Testis (tissue), 2 donors: Measurements from ENCODE around the gene TTC7B.

Experiments used
- CTCF ChIP-seq, 3 experiments: fragments of 450-650 bp in 2 of 3; fragments of 200-600 bp in 1 of 3; sonication (generic) in 1 of 3; IDR thresholded peaks; one replicate each; pipeline ENCODE4 v1.5.1; 2016 to 2019; ENCODE audit warnings: antibody characterized with exemption in 3 of 3, mild to moderate bottlenecking in 2 of 3, moderate library complexity in 1 of 3
- POLR2A ChIP-seq: fragments of 450-650 bp; IDR thresholded peaks from one replicate; pipeline ENCODE4 v1.6.1; 2017; ENCODE audit warnings: antibody characterized with exemption, mild to moderate bottlenecking, moderate library complexity

- TF ChIP-seq CTCF (IDR thresholded peaks at IDR 0.05) = no peak
- TF ChIP-seq POLR2A = no peak
Measured at GRCh38 chr14:90804292-90805083, 11.7 kb downstream of the TTC7B start.
